GM13977 (cell line): ENCODE measurements around the gene TMEM164.

Experiments
- DNase-seq: peaks from one replicate; pipeline ENCODE4 v3.0.0; 2012; ENCODE audit warnings: low spot score
- CTCF ChIP-seq: IDR thresholded peaks from 2 replicates; pipeline ENCODE4 v1.5.1; 2012; ENCODE audit warnings: mild to moderate bottlenecking, control low read depth; ENCODE audit not compliant: insufficient read depth; ENCODE audit errors: extremely low read depth, missing control alignments
- in situ Hi-C: fragments of 300-500 bp; cut with MboI; formaldehyde crosslinking; loops from one replicate; pipeline ENCODE4 v1.12.0; 2022; ENCODE audit warnings: low sequenced_read_pairs, low pct_unique_long_range_greater_than_20kb, mixed read lengths, inconsistent platforms; ENCODE audit not compliant: unreplicated experiment

TMEM164 gene

GRCh38 chrX:110135618-110136017, 132.7 kb downstream of the TMEM164 start:
- TF ChIP-seq CTCF: no peak
- DNase-seq: no peak
- in situ Hi-C loops: loop anchor here (25.0 kb wide), 1 partner anchor 223 kb away; no protein-coding TSS in a partner anchor

GRCh38 chrX:110136136-110136535, 133.2 kb downstream of the TMEM164 start:
- DNase-seq: no peak
- in situ Hi-C loops: loop anchor here (25.0 kb wide), 1 partner anchor 224 kb away; no protein-coding TSS in a partner anchor
- TF ChIP-seq CTCF: no peak

GRCh38 chrX:110138557-110138956, 135.6 kb downstream of the TMEM164 start:
- in situ Hi-C loops: loop anchor here (25.0 kb wide), 1 partner anchor 226 kb away; no protein-coding TSS in a partner anchor
- DNase-seq: no peak
- TF ChIP-seq CTCF: no peak

- TF ChIP-seq CTCF: no peak
- in situ Hi-C loops: loop anchor here (25.0 kb wide), 1 partner anchor 227 kb away; no protein-coding TSS in a partner anchor
- no peak for DNase-seq
Measured at GRCh38 chrX:110139172-110139571, 136.3 kb downstream of the TMEM164 start.

- TF ChIP-seq CTCF: no peak
- in situ Hi-C loops: loop anchor here (25.0 kb wide), 1 partner anchor 230 kb away; no protein-coding TSS in a partner anchor
- no peak for DNase-seq
Measured at GRCh38 chrX:110142096-110142495, 139.2 kb downstream of the TMEM164 start.

- in situ Hi-C loops: loop anchor here (25.0 kb wide), 1 partner anchor 231 kb away; no protein-coding TSS in a partner anchor
- no peak for DNase-seq
- no peak for TF ChIP-seq CTCF
Measured at GRCh38 chrX:110143454-110144210, 140.7 kb downstream of the TMEM164 start.
